NCI-H1694 treated with DMSO at 0.1 percent for 48 hours (cell line): Measurements from ENCODE around the gene CPHXL.

Experiments used
- DNase-seq: peaks from one replicate; lab custom pipeline; 2025; lab: John Stamatoyannopoulos, UW

Gene CPHXL

DNA sequence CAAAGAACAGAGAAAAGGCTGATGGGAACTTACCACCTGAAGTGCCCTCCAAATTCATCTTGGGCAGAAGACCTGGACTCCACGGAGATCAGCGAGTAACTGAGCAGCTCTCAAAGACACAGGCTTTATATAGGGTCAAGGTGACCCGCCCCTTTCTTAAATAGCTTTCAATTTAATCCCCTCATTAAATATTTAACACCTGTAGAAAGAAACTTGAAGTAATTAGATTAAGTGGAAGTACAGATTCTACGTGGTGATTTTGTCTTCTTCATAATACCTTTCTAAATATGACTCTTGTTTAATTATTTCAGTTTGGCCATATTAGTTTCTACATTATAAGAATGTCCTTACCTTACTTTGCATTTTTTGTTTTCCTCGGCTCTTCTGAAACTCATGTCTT, 24.9 kb downstream of the CPHXL start, which contains the start of gene DUXB:
Gene DUXB (minus strand): TSS at position 101 of the 400 bp plus-strand sequence. CDS start 43 bp downstream, at position 58.
- no peak for DNase-seq

DNA sequence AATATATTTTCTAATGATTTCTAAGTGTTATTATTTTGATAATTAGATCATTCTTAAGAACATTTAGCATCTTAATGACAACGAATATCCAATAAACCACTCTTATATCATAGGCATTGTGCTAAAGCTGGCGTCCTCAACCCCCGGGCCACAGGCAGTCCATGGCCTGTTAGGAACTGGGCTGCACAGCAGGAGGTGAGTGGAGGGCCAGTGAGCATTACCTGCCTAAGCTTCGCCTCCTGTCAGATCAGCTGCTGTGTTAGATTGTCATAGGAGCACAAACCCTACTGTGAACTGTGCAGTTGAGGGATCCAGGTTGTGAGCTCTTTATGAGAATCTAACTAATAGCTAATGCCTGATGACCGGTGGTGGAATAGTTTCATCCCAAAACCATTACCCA, 28.7 kb downstream of the CPHXL start:
- no peak for DNase-seq

DNA sequence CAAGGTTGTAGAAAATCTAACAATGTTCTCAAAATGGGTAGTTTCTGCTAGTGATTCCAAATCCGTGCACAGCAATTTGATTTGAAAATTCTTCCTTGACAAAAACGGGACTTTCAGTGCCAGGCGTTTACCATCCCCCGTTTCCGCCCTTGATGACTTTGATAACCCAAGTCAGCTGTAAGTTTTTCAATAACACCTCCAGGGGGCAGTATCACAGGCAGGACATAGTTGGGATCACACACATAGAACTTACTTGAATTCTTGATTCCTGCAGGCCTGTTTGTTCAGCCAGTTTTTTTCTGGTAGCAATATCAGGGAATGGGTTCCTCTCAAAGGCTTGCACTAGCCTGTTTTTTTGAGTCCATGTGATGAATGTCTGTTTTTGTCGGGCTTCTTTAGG, 30.6 kb downstream of the CPHXL start:
- no peak for DNase-seq

DNA sequence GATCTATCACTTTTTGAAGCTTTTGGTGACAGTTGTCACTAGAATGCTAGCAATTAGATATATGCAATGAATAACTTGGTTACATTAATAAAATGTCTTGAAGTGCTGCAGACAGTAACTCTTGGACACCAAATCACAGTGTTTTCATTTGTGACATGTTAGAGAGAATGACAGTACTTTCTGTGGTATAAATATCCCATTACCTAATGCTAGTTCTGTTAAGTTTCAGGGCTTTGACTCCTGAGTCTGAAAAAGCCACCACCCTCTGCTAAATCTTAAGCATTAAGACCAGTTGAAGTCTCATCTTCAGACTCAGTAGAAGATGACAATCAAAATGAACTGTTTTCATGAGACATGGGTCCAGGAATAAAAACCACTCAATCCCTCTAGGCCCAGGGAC, 38.9 kb downstream of the CPHXL start:
- no peak for DNase-seq

DNA sequence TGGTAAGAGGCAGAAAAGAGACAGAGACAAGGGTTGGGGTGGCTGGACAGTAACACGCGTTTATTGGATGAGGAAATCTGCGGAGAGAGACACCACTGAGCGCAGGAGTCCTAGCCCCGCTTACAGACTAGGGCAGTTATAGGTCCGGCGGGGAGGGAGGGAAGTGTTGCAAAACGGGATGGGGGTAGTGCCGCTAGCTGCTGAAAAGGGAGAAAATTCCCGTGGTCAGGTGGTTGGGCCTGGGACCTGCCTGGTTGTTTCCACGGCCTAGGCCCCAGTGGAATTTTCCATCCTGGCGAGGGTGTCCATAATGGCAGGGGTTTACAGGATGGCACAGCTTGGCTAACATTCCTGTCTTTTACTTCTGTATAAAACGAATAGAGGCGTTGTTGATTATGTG, 44.0 kb downstream of the CPHXL start:
- DNase-seq, result no peak

DNA sequence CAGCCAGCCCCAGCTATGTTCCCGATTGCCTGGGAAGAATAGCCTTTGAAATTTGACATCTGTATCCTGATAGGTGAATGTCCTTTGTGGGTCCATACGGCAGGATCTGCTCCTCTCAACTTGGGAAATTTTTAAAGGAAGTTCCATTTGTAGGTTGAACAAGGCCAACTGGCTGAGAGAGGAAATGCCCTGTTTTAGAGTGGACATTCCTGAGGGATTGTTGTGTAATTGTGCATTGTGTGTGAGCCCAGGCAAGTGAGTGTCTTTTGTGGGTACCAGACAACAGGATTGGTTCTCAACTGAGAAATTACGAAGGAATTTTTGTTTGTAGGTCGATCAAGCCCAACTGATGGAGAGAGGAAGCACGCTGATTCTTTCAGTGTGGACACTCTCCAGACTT, 46.9 kb downstream of the CPHXL start:
- no peak for DNase-seq

DNA sequence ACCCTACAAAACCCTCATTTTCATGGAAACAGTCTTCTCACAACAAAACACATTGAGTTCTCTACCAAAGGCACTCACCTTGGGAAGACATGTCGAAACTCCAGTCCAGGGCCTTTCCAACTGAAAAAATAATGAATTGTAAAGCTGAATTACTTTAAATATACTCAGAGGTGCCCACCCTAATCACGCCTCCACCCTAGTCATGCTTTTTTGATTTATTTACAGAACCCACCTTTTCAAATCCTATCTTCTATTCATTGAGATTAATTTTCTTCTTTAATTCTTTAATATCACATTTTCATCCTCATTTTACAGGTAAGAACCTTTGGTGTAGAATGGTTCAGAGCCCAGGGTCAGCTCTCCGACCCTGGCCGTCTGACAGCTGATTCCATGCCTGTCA, 49.4 kb downstream of the CPHXL start, which contains the start of gene CPHXL2:
Gene CPHXL2 (minus strand): TSS at position 101 of the 400 bp plus-strand sequence. CDS start 10 bp downstream, at position 91.
- DNase-seq, result no peak

DNA sequence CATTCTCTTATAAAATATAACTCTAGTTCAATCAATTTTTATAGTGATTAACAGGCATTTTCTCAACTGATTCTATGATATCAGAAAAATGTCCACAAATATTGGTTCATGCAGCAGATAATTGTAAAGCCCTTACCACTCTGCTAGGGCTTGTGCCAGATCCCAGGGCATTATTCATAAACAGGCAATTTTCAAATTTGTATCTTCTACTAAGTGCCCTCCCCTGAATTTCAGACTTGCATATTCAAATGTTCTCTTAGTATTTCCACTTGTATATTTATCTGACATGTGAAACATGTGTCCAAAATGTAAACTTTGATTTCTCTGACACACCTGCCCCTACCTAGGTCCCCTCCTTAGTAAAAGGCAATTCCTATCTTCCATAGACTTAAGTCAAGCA, 58.8 kb downstream of the CPHXL start:
- no peak for DNase-seq
